ENCODE measurements around the gene FAM241A.

FAM241A gene

DNA sequence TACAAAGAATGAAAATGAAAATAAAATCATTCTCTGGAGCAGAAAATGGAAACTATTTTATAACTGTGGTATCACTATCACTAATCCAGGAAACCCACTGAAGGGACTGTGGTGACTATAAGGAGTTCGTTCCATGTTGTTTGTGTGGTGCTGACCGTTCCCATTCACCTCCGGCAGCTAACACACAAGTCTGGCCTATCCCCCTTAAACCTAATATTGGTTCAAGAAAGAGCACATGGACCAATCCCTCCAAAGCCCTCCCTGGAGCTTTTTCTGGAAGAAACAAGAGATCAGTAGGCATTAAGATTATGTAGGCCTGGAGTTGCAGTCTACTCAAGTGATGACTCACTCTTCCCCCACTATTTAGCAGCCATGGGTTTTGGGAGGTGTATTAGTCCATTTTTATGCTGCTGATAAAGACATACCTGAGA lies 25.9 kb upstream of the FAM241A start:
- Histone ChIP-seq H3K4me3 (no peak overlapping the region), H3K27ac (no peak overlapping the region)
- TF ChIP-seq, protein P1, sequence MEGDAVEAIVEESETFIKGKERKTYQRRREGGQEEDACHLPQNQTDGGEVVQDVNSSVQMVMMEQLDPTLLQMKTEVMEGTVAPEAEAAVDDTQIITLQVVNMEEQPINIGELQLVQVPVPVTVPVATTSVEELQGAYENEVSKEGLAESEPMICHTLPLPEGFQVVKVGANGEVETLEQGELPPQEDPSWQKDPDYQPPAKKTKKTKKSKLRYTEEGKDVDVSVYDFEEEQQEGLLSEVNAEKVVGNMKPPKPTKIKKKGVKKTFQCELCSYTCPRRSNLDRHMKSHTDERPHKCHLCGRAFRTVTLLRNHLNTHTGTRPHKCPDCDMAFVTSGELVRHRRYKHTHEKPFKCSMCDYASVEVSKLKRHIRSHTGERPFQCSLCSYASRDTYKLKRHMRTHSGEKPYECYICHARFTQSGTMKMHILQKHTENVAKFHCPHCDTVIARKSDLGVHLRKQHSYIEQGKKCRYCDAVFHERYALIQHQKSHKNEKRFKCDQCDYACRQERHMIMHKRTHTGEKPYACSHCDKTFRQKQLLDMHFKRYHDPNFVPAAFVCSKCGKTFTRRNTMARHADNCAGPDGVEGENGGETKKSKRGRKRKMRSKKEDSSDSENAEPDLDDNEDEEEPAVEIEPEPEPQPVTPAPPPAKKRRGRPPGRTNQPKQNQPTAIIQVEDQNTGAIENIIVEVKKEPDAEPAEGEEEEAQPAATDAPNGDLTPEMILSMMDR (IDR thresholded peaks at IDR 0.05): no peak
- DNase-seq (ENCODE audit: low spot score): no peak

DNA sequence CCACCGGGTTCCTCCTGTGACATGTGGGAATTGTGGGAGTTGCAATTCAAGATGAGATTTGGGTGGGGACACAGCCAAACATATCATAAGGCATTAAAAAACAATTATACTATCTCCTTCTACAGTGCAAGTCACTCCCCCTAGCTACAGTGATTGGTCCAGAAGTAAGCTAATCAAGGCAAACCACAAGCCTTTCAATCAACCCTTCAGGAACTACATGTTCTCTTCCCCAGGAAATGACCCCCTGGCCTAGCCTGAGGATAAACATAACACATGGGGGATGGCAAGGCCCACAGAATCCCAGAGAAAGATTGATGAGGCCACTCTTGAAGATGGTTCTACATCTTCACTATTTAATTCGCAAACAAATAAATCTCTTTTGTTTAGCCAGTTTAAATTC lies 25.2 kb upstream of the FAM241A start:
- TF ChIP-seq, protein P1 (IDR thresholded peaks at IDR 0.05): no peak
- no peak for DNase-seq (ENCODE audit: low spot score)
- H3K4me3 ChIP-seq: no peak overlapping the region
- no peak overlapping the region for H3K27ac ChIP-seq

DNA sequence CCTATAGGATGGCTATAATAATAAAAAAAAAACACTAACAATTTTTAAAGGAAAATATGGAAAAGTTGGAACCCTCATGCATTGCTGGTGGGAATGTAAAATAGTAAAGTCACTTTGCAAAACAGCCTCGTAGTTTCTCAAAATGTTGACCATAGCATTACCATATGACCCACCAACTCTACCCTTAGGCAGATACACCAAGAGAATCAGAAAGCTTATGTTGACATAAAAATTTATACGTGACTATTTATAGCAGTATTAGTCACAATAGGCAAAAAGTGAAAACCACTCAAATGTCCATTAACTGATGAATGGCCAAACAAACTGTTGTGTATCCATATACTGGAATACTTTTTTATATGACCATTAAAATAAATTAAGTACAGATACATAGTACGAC lies 19.8 kb upstream of the FAM241A start:
- Histone ChIP-seq H3K27ac (no peak overlapping the region), H3K4me3 (no peak overlapping the region)
- DNase-seq (ENCODE audit: low spot score): no peak
- TF ChIP-seq, protein P1 (IDR thresholded peaks at IDR 0.05): no peak

DNA sequence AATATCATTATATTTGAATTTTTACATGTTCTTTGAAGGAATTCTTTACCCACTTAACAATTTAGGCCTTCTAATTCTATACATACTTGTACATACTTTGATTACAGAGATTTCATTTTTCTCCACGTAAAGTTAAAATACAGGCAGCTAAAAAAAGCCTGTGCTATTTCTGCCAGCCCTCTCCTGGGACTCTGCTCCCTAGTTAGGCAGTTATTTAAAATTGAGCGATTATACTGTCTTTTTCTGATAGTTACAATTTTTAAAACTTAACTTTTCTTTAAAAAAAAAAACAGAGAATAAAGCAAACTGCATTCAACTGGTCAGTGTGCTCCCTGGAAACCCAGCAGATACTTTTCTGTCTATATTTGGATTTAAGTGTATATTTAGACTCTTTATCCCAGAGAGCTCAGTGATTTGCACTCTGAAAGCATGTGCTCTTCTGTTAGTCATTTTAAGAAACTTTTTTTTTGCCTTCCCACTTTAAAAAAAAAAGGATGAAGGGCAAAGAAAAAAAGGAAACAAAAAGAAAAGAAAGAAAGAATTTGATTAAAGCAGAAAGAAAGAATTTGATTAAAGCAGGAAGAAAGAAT lies 18.1 kb upstream of the FAM241A start:
- Histone ChIP-seq H3K4me3 (no peak overlapping the region), H3K27ac (peak overlapping the region; percentile 57 to 60)
- no peak for DNase-seq (ENCODE audit: low spot score)
- TF ChIP-seq, protein P1 (IDR thresholded peaks at IDR 0.05): no peak

DNA sequence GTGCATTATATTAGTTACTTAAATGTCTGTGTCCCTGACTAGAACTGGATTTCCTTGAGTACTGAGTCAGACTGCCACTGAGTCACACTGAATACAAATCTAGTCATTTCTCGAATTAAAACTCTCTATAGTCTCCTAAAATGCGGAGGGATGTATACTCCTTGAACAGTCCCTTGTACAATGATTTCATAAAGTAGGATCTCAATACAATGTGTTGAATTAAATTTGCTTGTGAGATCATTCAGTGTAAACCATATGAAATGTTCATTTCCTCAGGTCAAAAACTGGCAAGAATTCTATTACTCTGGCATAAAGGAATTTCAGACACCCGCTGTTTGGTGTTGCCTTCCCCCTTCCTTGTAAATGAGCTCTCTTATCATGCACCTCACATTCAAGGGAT lies 17.5 kb upstream of the FAM241A start:
- H3K4me3 ChIP-seq: no peak overlapping the region
- DNase-seq (ENCODE audit: low spot score): no peak
- H3K27ac ChIP-seq: peak overlapping the region; percentile 57 to 60
- TF ChIP-seq, protein P1 (IDR thresholded peaks at IDR 0.05): no peak

DNA sequence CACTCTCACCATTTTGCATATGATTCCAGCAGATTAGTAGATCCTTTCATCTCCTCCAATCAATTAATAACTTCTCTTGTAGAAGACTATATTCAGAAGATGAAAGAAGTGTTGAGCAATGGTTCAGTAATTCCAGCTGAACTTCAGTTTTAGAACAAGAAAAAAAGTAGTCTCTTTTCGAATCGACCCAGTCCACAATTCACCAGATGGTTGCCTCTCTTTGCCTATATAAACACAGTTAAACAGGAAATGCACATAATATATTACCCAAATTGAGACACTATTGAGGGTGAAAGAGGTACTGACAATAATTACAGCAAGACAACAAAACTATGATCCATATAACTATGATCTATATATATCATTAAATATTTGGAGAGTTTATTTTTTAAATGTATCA lies 16.8 kb upstream of the FAM241A start:
- Histone ChIP-seq H3K4me3 (no peak overlapping the region), H3K27ac (no peak overlapping the region)
- TF ChIP-seq, protein P1 (IDR thresholded peaks at IDR 0.05): no peak
- no peak for DNase-seq (ENCODE audit: low spot score)

DNA sequence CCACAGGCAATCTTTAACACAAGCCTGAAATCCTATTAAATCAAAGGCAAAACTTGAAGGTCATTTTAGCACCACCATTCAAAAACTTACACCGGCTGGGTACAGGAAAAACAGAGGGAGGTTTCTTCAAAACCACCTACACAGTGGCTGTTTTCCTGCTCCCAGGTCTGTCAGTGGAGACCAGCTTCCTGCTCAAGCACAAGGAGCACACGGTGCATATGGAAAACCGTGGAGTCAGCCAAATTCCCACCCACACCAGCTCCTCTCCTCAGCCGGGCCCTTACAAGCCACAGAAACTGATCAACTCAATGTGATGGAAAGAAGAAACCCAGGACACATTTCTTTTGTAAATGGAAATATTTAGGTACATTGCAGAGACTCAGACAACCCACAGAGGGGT lies 14.3 kb upstream of the FAM241A start:
- H3K4me3 ChIP-seq: no peak overlapping the region
- TF ChIP-seq, protein P1 (IDR thresholded peaks at IDR 0.05): no peak
- no peak for DNase-seq (ENCODE audit: low spot score)
- no peak overlapping the region for H3K27ac ChIP-seq
